BE2C (cell line): Measurements from ENCODE around the gene MCMBP.

Source experiments
- DNase-seq: peaks from one replicate; pipeline ENCODE4 v3.0.0-alpha.2; 2020
- H3K27me3 ChIP-seq: fragments of 250-450 bp; sonication (Bioruptor Pico); 2 replicates; pipeline ENCODE4 v1.5.1; 2020; ENCODE audit warnings: mild to moderate bottlenecking
- H3K36me3 ChIP-seq: fragments of 250-450 bp; sonication (Bioruptor Pico); 2 replicates; pipeline ENCODE4 v1.5.1; 2020; ENCODE audit warnings: mild to moderate bottlenecking
- H3K4me1 ChIP-seq: fragments of 250-450 bp; sonication (Bioruptor Pico); 2 replicates; pipeline ENCODE4 v1.5.1; 2020
- H3K4me3 ChIP-seq: 2 replicates; pipeline ENCODE4 v1.5.1; 2011; ENCODE audit warnings: low read depth, low read length
- H3K9me3 ChIP-seq: fragments of 250-450 bp; sonication (Bioruptor Pico); 2 replicates; pipeline ENCODE4 v1.5.1; 2020
- TF ChIP-seq, protein P1 (sequence below): IDR thresholded peaks from 2 replicates; pipeline ENCODE4 v1.5.1; 2012; ENCODE audit warnings: mild to moderate bottlenecking, low read depth, low read length

The MCMBP gene

DNA sequence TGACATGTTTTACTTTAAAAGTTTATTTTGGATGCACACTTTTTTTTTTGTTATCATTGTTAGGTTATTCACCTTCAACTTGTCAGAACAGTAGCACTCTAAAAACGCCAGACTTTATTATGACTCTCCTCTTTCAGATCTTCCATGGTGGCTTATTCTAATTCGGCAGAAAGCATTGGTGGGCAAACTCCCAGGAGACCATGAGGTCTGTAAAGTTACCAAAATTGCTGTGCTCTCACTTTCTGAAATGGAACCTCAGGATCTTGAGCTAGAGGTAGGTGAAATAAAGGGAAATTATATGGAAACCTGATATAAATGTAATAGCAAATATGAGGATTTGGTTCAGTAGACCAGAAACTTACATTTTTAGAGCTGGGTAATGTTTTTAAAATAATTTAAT is 91.1 kb downstream of the MCMBP start:
- H3K4me1 ChIP-seq = 0 out of 2 replicates have a peak, but pooled peaks cover 2% of the 10 kb centered on the region
- H3K27me3 ChIP-seq = no peaks in the 10 kb centered on the region
- TF ChIP-seq, protein P1, sequence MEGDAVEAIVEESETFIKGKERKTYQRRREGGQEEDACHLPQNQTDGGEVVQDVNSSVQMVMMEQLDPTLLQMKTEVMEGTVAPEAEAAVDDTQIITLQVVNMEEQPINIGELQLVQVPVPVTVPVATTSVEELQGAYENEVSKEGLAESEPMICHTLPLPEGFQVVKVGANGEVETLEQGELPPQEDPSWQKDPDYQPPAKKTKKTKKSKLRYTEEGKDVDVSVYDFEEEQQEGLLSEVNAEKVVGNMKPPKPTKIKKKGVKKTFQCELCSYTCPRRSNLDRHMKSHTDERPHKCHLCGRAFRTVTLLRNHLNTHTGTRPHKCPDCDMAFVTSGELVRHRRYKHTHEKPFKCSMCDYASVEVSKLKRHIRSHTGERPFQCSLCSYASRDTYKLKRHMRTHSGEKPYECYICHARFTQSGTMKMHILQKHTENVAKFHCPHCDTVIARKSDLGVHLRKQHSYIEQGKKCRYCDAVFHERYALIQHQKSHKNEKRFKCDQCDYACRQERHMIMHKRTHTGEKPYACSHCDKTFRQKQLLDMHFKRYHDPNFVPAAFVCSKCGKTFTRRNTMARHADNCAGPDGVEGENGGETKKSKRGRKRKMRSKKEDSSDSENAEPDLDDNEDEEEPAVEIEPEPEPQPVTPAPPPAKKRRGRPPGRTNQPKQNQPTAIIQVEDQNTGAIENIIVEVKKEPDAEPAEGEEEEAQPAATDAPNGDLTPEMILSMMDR = no peak
- no peaks in the 10 kb centered on the region for H3K9me3 ChIP-seq
- DNase-seq = no peak
- H3K36me3 ChIP-seq = no peaks in the 10 kb centered on the region
- no peak overlapping the region for H3K4me3 ChIP-seq

DNA sequence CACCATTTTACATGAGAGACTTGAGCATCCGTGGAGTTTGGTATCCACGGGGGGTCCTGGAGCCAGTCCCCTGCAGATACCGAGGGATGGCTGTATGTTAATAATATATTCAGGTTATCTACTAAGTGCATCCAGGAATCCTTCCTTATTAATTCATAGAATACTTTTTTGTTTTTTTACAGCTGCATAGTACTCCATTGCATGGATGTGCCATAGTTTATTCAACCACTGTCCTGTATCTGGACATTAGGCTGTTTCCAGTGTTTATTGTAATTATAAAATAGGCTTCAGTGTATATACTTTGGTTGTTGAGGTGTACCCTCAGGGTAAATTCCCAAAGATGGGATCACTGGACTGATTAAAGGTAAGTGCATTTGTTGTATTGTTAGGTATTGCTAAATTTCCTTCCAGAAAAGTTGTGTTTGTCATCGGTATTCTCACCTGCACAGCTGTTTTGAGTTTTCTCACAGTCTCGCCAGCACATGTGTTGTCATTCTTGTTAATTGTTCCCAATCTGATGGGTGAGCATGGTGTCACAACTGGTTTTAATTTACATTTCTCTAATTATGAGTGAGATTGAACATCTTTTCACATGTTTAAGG is 91.7 kb downstream of the MCMBP start:
- no peaks in the 10 kb centered on the region for H3K36me3 ChIP-seq
- H3K4me3 ChIP-seq = no peak overlapping the region

More for the DNA sequence above, 91.7 kb downstream of the MCMBP start:
- no peaks in the 10 kb centered on the region for H3K9me3 ChIP-seq
- no peaks in the 10 kb centered on the region for H3K27me3 ChIP-seq
- TF ChIP-seq, protein P1 = no peak
- no peak for DNase-seq
- H3K4me1 ChIP-seq = 0 out of 2 replicates have a peak, but pooled peaks cover 2% of the 10 kb centered on the region
